ENCODE measurements around the gene CCR5AS.

Gene CCR5AS

GRCh38 chr3:46353647-46354410 lies 53.0 kb downstream of the CCR5AS start, which contains the start of gene CCR2:
TSS of gene CCR2 (plus strand) at chr3:46354111. CDS start at chr3:46357528, 3,417 bp downstream.
- Histone ChIP-seq H3K4me3 (ENCODE audit: low read length in 3 of 3) (no peak within 1 kb of the TSS), H3K4me1 (ENCODE audit: control insufficient read depth in 2 of 3, insufficient read depth in 2 of 3, low read depth in 1 of 3, low read length in 3 of 3) (no peaks in the 10 kb centered on the region), H3K27me3 (ENCODE audit: control insufficient read depth, insufficient read depth, low read length) (no peaks in the 10 kb centered on the region), H3K27ac (ENCODE audit: low read depth in 2 of 2, low read length in 2 of 2) (no peak within 1 kb of the TSS), H3K9me3 (ENCODE audit: control insufficient read depth in 2 of 3, insufficient read depth in 1 of 3, low read length in 3 of 3) (no peaks in the 10 kb centered on the region), H3K9ac (ENCODE audit: low read length in 3 of 3) (no peak within 1 kb of the TSS), H3K36me3 (ENCODE audit: control insufficient read depth in 2 of 3, insufficient read depth in 3 of 3, low read length in 3 of 3) (no peaks in the 10 kb centered on the region)
- FAIRE-seq (no peak), DNase-seq (no peak)
- intact Hi-C loops (cut with DNase I), result no loop called here
- no peak for TF ChIP-seq CTCF (IDR thresholded peaks at IDR 0.05; ENCODE audit: borderline replicate concordance, extremely low read depth, insufficient read depth)

- Histone ChIP-seq H3K27me3 (ENCODE audit: control insufficient read depth, insufficient read depth, low read length) (no peaks in the 10 kb centered on the region), H3K4me1 (ENCODE audit: control insufficient read depth in 2 of 3, insufficient read depth in 2 of 3, low read depth in 1 of 3, low read length in 3 of 3) (no peaks in the 10 kb centered on the region), H3K9me3 (ENCODE audit: control insufficient read depth in 2 of 3, insufficient read depth in 1 of 3, low read length in 3 of 3) (no peaks in the 10 kb centered on the region), H3K36me3 (ENCODE audit: control insufficient read depth in 2 of 3, insufficient read depth in 3 of 3, low read length in 3 of 3) (no peaks in the 10 kb centered on the region), H3K27ac (ENCODE audit: low read depth in 2 of 2, low read length in 2 of 2) (no peak overlapping the region), H3K4me3 (ENCODE audit: low read length in 3 of 3) (no peak overlapping the region), H3K9ac (ENCODE audit: low read length in 3 of 3) (no peak overlapping the region)
- DNase-seq, result no peak
- TF ChIP-seq CTCF (IDR thresholded peaks at IDR 0.05; ENCODE audit: borderline replicate concordance, extremely low read depth, insufficient read depth), result no peak
- intact Hi-C loops (cut with DNase I), result no loop called here
- FAIRE-seq, result no peak
These were observed 53.8 kb downstream of the CCR5AS start for GRCh38 chr3:46353090-46353489.

- Histone ChIP-seq H3K27ac (ENCODE audit: low read depth in 2 of 2, low read length in 2 of 2) (no peak overlapping the region), H3K36me3 (ENCODE audit: control insufficient read depth in 2 of 3, insufficient read depth in 3 of 3, low read length in 3 of 3) (no peaks in the 10 kb centered on the region), H3K9me3 (ENCODE audit: control insufficient read depth in 2 of 3, insufficient read depth in 1 of 3, low read length in 3 of 3) (no peaks in the 10 kb centered on the region), H3K4me1 (ENCODE audit: control insufficient read depth in 2 of 3, insufficient read depth in 2 of 3, low read depth in 1 of 3, low read length in 3 of 3) (no peaks in the 10 kb centered on the region), H3K4me3 (ENCODE audit: low read length in 3 of 3) (no peak overlapping the region), H3K9ac (ENCODE audit: low read length in 3 of 3) (no peak overlapping the region), H3K27me3 (ENCODE audit: control insufficient read depth, insufficient read depth, low read length) (no peaks in the 10 kb centered on the region)
- intact Hi-C loops (cut with DNase I), result no loop called here
- TF ChIP-seq CTCF (IDR thresholded peaks at IDR 0.05; ENCODE audit: borderline replicate concordance, extremely low read depth, insufficient read depth), result no peak
- DNase-seq (no peak), FAIRE-seq (no peak)
These were observed 55.2 kb downstream of the CCR5AS start for GRCh38 chr3:46351646-46352045.

GRCh38 chr3:46350262-46350565 lies 56.7 kb downstream of the CCR5AS start:
- H3K9ac ChIP-seq (ENCODE audit: low read length in 3 of 3), result no peak overlapping the region
- H3K36me3 ChIP-seq (ENCODE audit: control insufficient read depth in 2 of 3, insufficient read depth in 3 of 3, low read length in 3 of 3), result no peaks in the 10 kb centered on the region
- no peak overlapping the region for H3K4me3 ChIP-seq (ENCODE audit: low read length in 3 of 3)
- intact Hi-C loops (cut with DNase I), result no loop called here
- no peaks in the 10 kb centered on the region for H3K9me3 ChIP-seq (ENCODE audit: control insufficient read depth in 2 of 3, insufficient read depth in 1 of 3, low read length in 3 of 3)
- no peak for TF ChIP-seq CTCF (IDR thresholded peaks at IDR 0.05; ENCODE audit: borderline replicate concordance, extremely low read depth, insufficient read depth)
- H3K4me1 ChIP-seq (ENCODE audit: control insufficient read depth in 2 of 3, insufficient read depth in 2 of 3, low read depth in 1 of 3, low read length in 3 of 3), result no peaks in the 10 kb centered on the region
- no peaks in the 10 kb centered on the region for H3K27me3 ChIP-seq (ENCODE audit: control insufficient read depth, insufficient read depth, low read length)
- DNase-seq, result no peak
- no peak for FAIRE-seq
- no peak overlapping the region for H3K27ac ChIP-seq (ENCODE audit: low read depth in 2 of 2, low read length in 2 of 2)

Measured in kidney (tissue), 13 donors.